ENCODE data around the gene FGD1.
A peak's percentile ranks its signal among the peaks of the same experiment; 100 is the strongest.
"Not testable (repeated sequence)": the region's sequence is repeated elsewhere in the genome, so short reads cannot be mapped to it uniquely, and the experiment has no call there.

The FGD1 gene

GRCh38 chrX:54495814-54496516 is at the start of gene FGD1:
TSS of gene FGD1 (minus strand) at chrX:54496234. CDS start at chrX:54495432, 802 bp downstream.
- DNase-seq: peak; percentile 12

- DNase-seq: not testable (repeated sequence)
These were observed 46.2 kb upstream of the FGD1 start for GRCh38 chrX:54542239-54542638.

- no peak for DNase-seq
These were observed 44.3 kb upstream of the FGD1 start for GRCh38 chrX:54540289-54540688.

GRCh38 chrX:54534271-54534670 is 38.2 kb upstream of the FGD1 start:
- no peak for DNase-seq

GRCh38 chrX:54530357-54530900 is 34.4 kb upstream of the FGD1 start:
- no peak for DNase-seq

- peak; percentile 84 for DNase-seq
These were observed 33.7 kb upstream of the FGD1 start, which contains the start of gene GNL3L for GRCh38 chrX:54529552-54530356. TSS of gene GNL3L (plus strand) at chrX:54530219. CDS start at chrX:54532567, 2,348 bp downstream.

GRCh38 chrX:54529151-54529550 is 33.1 kb upstream of the FGD1 start:
- DNase-seq: no peak

- no peak for DNase-seq
These were observed 13.4 kb upstream of the FGD1 start for GRCh38 chrX:54509400-54509799.

- DNase-seq: no peak
These were observed 902 bp upstream of the FGD1 start for GRCh38 chrX:54496936-54497335.

GRCh38 chrX:54496517-54496852 is 451 bp upstream of the FGD1 start:
- no peak for DNase-seq

- no peak for DNase-seq
These were observed 833 bp downstream of the FGD1 start for GRCh38 chrX:54494989-54495813.

GRCh38 chrX:54494166-54494988 is 1.7 kb downstream of the FGD1 start:
- no peak for DNase-seq

GRCh38 chrX:54492340-54492739 is 3.7 kb downstream of the FGD1 start:
- no peak for DNase-seq

GRCh38 chrX:54489819-54490218 is 6.2 kb downstream of the FGD1 start:
- not testable (repeated sequence) for DNase-seq

- no peak for DNase-seq
These were observed 11.4 kb downstream of the FGD1 start for GRCh38 chrX:54484666-54485065.

- no peak for DNase-seq
These were observed 12.1 kb downstream of the FGD1 start for GRCh38 chrX:54483946-54484345.

GRCh38 chrX:54482839-54483593 is 13.0 kb downstream of the FGD1 start:
- no peak for DNase-seq

- no peak for DNase-seq
These were observed 16.6 kb downstream of the FGD1 start for GRCh38 chrX:54479136-54480111.

- DNase-seq: no peak
These were observed 21.8 kb downstream of the FGD1 start for GRCh38 chrX:54473993-54474859.
